DMS 273 treated with DMSO at 0.1 percent for 48 hours (cell line): ENCODE measurements around the gene TMCO6.

Experiments used
- DNase-seq: peaks from one replicate; lab custom pipeline; 2025; lab: John Stamatoyannopoulos, UW

TMCO6 gene

DNA sequence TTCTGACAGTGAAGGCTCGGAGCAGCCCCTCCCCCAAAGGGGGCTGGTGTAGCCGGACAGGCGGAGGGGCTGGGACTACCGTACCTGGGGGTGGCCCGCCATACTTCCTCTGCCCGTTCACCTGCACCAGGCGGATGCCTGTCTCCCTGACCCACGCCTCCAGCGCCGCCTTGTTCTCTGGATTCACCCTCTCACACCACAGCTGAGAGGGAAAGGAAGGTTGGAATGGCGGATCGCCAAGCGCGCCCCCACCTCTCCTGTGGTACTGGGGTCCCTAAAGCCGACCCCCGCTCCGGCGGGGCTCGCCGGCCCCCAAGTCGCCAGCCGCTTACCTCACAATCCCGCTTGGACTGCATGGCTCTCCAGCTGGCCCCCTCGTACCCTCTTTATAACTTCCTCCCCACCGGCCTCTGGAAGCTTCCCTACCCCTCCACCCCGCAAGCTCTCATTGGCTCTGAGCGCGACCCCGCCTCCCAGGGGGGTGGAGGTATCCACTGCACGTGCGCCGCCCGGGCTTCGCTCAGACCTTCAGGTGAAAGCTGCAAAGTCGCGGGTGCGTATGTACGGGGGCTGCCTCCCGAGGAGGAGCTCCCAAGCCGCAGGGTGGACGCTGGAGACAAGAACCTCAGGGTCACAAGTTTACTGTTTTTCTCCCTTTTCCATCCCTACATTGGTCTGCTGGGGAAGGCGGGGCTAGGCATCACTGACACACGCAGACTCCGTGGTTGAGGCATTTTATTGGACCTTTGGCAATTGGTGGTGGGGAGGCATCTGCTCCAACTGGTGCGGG is 34.1 kb downstream of the TMCO6 start, which contains the start of gene DND1:
Gene DND1 (minus strand): TSS at position 390 of the 790 bp plus-strand sequence. CDS start 34 bp downstream, at position 356.
- no peak for DNase-seq

DNA sequence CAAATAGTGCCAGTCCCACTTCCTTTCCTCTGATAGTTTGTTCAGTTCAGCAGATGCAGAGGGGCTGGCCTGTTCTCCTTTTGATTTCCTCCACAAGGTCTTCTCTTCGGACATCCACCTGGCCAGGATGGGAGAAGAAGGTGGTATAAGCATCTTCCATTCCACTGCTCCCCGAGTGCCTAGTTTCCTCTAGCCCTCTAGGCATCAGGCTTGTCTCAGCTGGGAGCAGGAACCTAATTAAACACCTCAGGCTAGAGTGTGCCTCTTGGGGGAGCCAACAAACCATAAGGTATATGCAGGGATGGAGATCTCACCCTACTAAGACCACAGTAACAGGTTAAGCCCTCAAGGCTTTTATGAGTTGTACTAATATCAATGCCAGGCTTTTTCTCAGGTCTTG is 35.0 kb downstream of the TMCO6 start:
- no peak for DNase-seq

DNA sequence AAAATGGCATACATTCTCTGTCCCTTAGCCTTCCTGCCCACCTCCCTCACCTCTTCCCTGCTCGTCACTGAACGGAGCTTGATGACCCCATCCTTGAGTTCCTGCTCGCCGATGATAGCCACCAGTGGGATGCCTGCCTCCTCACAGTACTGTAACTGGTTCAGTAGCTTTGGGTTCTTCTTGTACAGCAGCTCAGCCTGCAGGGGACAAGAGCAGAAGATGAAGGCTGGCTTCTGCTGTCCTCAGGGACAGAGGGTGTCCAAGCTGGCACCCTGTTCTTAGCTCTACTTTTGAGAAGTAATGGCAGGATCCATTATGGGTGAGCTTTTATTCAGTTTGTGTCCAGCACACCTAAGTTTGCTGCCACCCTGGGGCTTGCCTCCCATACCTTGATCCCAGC is 35.4 kb downstream of the TMCO6 start:
- no peak for DNase-seq

GRCh38 chr5:140677947-140678346 is 38.7 kb downstream of the TMCO6 start:
- no peak for DNase-seq

GRCh38 chr5:140678993-140679392 is 39.7 kb downstream of the TMCO6 start:
- no peak for DNase-seq

GRCh38 chr5:140690376-140690932 is 51.2 kb downstream of the TMCO6 start:
- DNase-seq: no peak

- DNase-seq: peak; percentile 88
These were observed 52.0 kb downstream of the TMCO6 start, which contains the start of the genes HARS1 and HARS2 for GRCh38 chr5:140690941-140691924. HARS1 (minus strand) TSS chr5:140691370; CDS start chr5:140691304, 66 bp downstream. HARS2 (plus strand) TSS chr5:140691455; CDS start chr5:140691649, 194 bp downstream.

DNA sequence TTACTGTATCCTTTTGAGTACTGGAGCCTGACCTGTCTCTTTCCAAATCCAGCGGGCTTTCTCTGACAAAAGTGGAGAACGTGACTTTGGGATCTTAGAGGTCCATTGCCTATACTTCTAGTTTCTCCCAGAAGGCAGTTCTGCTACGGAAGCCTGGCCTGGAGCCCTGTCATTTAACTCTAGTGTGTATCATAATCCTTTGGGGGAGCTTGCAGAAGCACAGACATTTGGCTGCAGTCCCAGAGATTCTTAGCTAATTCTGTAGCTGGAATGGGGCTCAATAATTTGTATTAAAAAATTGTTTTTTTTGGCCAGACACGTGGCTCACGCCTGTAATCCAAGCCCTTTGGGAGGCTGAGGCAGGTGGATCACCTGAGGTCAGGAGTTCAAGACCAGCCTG is 55.0 kb downstream of the TMCO6 start:
- DNase-seq: no peak
